ENCODE data around the gene CEP162.

- TF ChIP-seq CTCF (IDR thresholded peaks at IDR 0.05; ENCODE audit: control extremely low read depth in 1 of 3, insufficient read depth in 1 of 3, low read depth in 1 of 3, low read length in 3 of 3): no peak
- TF ChIP-seq ATF2 (IDR thresholded peaks at IDR 0.05; ENCODE audit: low read length): no peak
- no peak for TF ChIP-seq POLR2A (IDR thresholded peaks at IDR 0.05; ENCODE audit: control extremely low read depth in 1 of 2, low read depth in 2 of 2, low read length in 2 of 2)
- no peak for TF ChIP-seq TAF1 (IDR thresholded peaks at IDR 0.05; ENCODE audit: low read depth, low read length)
- no peak for TF ChIP-seq EP300 (IDR thresholded peaks at IDR 0.05; ENCODE audit: borderline replicate concordance in 1 of 2, low read depth in 2 of 2, low read length in 2 of 2)
- TF ChIP-seq TEAD4 (IDR thresholded peaks at IDR 0.05; ENCODE audit: low read depth, low read length): no peak
- no peak for TF ChIP-seq EGR1 (IDR thresholded peaks at IDR 0.05; ENCODE audit: borderline replicate concordance, low read depth, low read length)
- TF ChIP-seq SIN3A (conservative IDR thresholded peaks at IDR 0.05 in 1 of 2, IDR thresholded peaks at IDR 0.05 in 1 of 2; ENCODE audit: low read depth in 1 of 2, low read length in 2 of 2): no peak
- TF ChIP-seq SUZ12 (IDR thresholded peaks at IDR 0.05; ENCODE audit: low read length): no peak
- TF ChIP-seq FOSL1 (IDR thresholded peaks at IDR 0.05; ENCODE audit: insufficient read depth, low read depth, low read length): no peak
- TF ChIP-seq POU5F1 (IDR thresholded peaks at IDR 0.05; ENCODE audit: low read depth, low read length): no peak
- TF ChIP-seq NANOG (IDR thresholded peaks at IDR 0.05; ENCODE audit: insufficient read depth, low read depth, low read length, poor library complexity, severe bottlenecking): no peak
- TF ChIP-seq EZH2 (IDR thresholded peaks at IDR 0.05; ENCODE audit: low read depth, low read length, severe bottlenecking): no peak
- TF ChIP-seq MAX (IDR thresholded peaks at IDR 0.05): no peak
Observed at GRCh38 chr6:84242265-84242664, 14.8 kb upstream of the CEP162 start.

Measured in H1 (cell line).